ENCODE data around the gene NEU1. TPM values are rescaled to one million over a fixed set of nuclear protein-coding genes. Genes with fewer than 3 reads are reported as not detected.
"Not testable (repeated sequence)": the region's sequence is repeated elsewhere in the genome, so short reads cannot be mapped to it uniquely, and the experiment has no call there.

Gene NEU1
- total and polyA plus RNA-seq, 4 donors = 53.2 to 82.5 (median 70.5) TPM

DNA sequence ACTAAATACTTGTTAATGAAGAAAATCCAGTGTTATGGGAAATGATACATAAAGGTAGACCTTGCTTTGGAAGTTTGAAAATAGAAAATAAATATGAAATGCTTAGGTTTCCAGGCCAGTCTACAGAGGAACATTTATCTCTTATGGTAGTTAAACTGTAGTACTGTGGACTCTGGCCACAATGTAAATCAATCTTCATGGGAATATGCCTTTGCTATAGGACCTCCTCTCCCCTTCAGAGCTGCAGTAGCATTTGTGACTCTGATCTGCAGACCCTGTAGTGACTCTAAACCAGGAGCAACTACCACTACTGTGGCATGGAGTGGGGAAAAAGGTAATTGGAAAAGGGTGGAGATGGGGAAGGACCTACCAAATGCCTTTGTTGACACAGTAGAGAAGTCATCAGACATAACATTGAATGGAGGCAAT is 42.7 kb downstream of the NEU1 start:
- Histone ChIP-seq H3K4me1 (ENCODE audit: control insufficient read depth in 5 of 5, insufficient read depth in 5 of 5, low read length in 5 of 5) (peaks cover 0 to 18% (median 6%) of the 10 kb centered on the region in 5 donors), H3K4me3 (no peak overlapping the region), H3K27ac (ENCODE audit: low read depth in 1 of 2, low read length in 1 of 2) (peak overlapping the region; percentile 56 to 61)

DNA sequence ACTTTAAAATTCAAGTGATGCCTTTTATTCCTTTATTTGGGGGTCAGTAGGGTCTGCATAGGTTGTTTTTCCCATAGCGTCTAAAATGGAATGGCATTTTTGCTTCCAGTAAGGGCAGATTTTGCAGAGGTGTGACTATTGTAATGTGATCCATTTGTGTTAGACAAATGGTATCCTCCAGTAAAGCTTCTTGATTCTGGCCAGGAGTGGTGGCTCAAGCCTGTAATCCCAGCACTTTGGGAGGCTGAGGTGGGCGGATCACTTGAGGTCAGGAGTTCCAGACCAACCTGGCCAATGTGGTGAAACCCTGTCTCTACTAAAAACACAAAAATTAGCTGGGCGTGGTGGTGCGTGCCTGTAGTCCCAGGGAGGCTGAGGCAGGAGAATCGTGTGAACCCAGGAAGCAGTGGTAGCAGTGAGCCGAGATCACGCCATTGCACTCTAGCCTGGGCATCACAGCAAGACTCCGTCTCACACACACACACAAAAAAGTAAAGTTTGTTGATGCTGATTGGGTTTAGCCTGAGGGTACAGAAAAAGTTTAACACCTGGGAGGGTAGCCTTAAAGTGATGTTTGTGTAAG is 44.6 kb downstream of the NEU1 start:
- Histone ChIP-seq H3K9ac (ENCODE audit: insufficient read depth in 1 of 2, low read length in 2 of 2) (peak overlapping the region in 1 of 2 donors; percentile 68), H3K4me1 (ENCODE audit: control insufficient read depth in 5 of 5, insufficient read depth in 5 of 5, low read length in 5 of 5) (peaks cover 2 to 24% (median 9%) of the 10 kb centered on the region in 5 donors), H3K27ac (ENCODE audit: low read depth in 1 of 2, low read length in 1 of 2) (peak overlapping the region; percentile 55 to 91)
- 40 to 43% methylated on average over 8 of the region's 8 CpGs for WGBS, 2 donors
- not testable (repeated sequence) for H3K9me3 ChIP-seq (ENCODE audit: control insufficient read depth in 4 of 4, insufficient read depth in 3 of 4, low read length in 3 of 4); H3K4me3 ChIP-seq; H3K27me3 ChIP-seq (ENCODE audit: control insufficient read depth in 3 of 3, insufficient read depth in 3 of 3, low read length in 2 of 3); DNase-seq; H3K36me3 ChIP-seq (ENCODE audit: control insufficient read depth in 4 of 4, insufficient read depth in 4 of 4, low read length in 4 of 4); ATAC-seq (ENCODE audit: insufficient read depth, low FRiP score)

More for the DNA sequence above, 42.7 kb downstream of the NEU1 start:
- Histone ChIP-seq H3K36me3 (ENCODE audit: control insufficient read depth in 4 of 4, insufficient read depth in 4 of 4, low read length in 4 of 4) (no peaks in the 10 kb centered on the region), H3K9ac (ENCODE audit: insufficient read depth in 1 of 2, low read length in 2 of 2) (no peak overlapping the region), H3K9me3 (ENCODE audit: control insufficient read depth in 4 of 4, insufficient read depth in 3 of 4, low read length in 3 of 4) (no peaks in the 10 kb centered on the region), H3K27me3 (ENCODE audit: control insufficient read depth in 3 of 3, insufficient read depth in 3 of 3, low read length in 2 of 3) (no peaks in the 10 kb centered on the region)
- ATAC-seq (ENCODE audit: insufficient read depth, low FRiP score) = no peak
- TF ChIP-seq, protein P1, sequence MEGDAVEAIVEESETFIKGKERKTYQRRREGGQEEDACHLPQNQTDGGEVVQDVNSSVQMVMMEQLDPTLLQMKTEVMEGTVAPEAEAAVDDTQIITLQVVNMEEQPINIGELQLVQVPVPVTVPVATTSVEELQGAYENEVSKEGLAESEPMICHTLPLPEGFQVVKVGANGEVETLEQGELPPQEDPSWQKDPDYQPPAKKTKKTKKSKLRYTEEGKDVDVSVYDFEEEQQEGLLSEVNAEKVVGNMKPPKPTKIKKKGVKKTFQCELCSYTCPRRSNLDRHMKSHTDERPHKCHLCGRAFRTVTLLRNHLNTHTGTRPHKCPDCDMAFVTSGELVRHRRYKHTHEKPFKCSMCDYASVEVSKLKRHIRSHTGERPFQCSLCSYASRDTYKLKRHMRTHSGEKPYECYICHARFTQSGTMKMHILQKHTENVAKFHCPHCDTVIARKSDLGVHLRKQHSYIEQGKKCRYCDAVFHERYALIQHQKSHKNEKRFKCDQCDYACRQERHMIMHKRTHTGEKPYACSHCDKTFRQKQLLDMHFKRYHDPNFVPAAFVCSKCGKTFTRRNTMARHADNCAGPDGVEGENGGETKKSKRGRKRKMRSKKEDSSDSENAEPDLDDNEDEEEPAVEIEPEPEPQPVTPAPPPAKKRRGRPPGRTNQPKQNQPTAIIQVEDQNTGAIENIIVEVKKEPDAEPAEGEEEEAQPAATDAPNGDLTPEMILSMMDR (IDR thresholded peaks at IDR 0.05; ENCODE audit: control extremely low read depth, extremely low read depth) = no peak
- DNase-seq = no peak

DNA sequence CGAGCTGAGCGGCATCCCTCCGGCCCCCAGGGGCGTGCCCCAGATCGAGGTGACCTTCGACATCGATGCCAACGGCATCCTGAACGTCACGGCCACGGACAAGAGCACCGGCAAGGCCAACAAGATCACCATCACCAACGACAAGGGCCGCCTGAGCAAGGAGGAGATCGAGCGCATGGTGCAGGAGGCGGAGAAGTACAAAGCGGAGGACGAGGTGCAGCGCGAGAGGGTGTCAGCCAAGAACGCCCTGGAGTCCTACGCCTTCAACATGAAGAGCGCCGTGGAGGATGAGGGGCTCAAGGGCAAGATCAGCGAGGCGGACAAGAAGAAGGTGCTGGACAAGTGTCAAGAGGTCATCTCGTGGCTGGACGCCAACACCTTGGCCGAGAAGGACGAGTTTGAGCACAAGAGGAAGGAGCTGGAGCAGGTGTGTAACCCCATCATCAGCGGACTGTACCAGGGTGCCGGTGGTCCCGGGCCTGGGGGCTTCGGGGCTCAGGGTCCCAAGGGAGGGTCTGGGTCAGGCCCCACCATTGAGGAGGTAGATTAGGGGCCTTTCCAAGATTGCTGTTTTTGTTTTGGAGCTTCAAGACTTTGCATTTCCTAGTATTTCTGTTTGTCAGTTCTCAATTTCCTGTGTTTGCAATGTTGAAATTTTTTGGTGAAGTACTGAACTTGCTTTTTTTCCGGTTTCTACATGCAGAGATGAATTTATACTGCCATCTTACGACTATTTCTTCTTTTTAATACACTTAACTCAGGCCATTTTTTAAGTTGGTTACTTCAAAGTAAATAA is 45.3 kb downstream of the NEU1 start:
- 36 to 41% methylated on average over 15 of the region's 37 CpGs for WGBS, 2 donors
- not testable (repeated sequence) for H3K9me3 ChIP-seq (ENCODE audit: control insufficient read depth in 4 of 4, insufficient read depth in 3 of 4, low read length in 3 of 4); H3K27me3 ChIP-seq (ENCODE audit: control insufficient read depth in 3 of 3, insufficient read depth in 3 of 3, low read length in 2 of 3); H3K36me3 ChIP-seq (ENCODE audit: control insufficient read depth in 4 of 4, insufficient read depth in 4 of 4, low read length in 4 of 4); ATAC-seq (ENCODE audit: insufficient read depth, low FRiP score)
- peaks cover 2 to 20% (median 9%) of the 10 kb centered on the region in 5 donors for H3K4me1 ChIP-seq (ENCODE audit: control insufficient read depth in 5 of 5, insufficient read depth in 5 of 5, low read length in 5 of 5)
- H3K27ac ChIP-seq (ENCODE audit: low read depth in 1 of 2, low read length in 1 of 2) = peak overlapping the region; percentile 37 to 91
- DNase-seq = peak in 2 of 3 donors; percentile 40 to 49
- peak overlapping the region; percentile 35 for H3K4me3 ChIP-seq
- H3K9ac ChIP-seq (ENCODE audit: insufficient read depth in 1 of 2, low read length in 2 of 2) = peak overlapping the region in 1 of 2 donors; percentile 68

DNA sequence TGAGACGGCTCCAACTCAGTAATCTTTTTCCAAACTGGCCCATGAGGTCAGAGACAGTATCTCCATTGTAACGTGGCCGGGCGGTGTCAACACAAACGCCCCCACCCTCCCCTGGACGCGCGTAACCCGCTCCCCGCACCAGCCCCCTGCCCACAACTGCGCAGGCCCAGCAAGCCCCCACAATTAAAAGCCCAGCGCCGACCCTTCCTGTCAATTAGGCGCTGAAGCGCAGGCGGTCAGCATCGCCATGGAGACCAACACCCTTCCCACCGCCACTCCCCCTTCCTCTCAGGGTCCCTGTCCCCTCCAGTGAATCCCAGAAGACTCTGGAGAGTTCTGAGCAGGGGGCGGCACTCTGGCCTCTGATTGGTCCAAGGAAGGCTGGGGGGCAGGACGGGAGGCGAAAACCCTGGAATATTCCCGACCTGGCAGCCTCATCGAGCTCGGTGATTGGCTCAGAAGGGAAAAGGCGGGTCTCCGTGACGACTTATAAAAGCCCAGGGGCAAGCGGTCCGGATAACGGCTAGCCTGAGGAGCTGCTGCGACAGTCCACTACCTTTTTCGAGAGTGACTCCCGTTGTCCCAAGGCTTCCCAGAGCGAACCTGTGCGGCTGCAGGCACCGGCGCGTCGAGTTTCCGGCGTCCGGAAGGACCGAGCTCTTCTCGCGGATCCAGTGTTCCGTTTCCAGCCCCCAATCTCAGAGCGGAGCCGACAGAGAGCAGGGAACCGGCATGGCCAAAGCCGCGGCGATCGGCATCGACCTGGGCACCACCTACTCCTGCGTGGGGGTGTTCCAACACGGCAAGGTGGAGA is 47.4 kb downstream of the NEU1 start, which contains the start of the genes HSPA1A and HSPA1L:
HSPA1A (plus strand) TSS at position 519 of the 814 bp plus-strand sequence; CDS start at position 733, 214 bp downstream.
HSPA1L (minus strand) TSS at position 259 of the 814 bp plus-strand sequence. CDS start 3,311 bp downstream, outside the sequence.
- TF ChIP-seq, protein P1 (IDR thresholded peaks at IDR 0.05; ENCODE audit: control extremely low read depth, extremely low read depth) = no peak
- no peaks in the 10 kb centered on the region for H3K9me3 ChIP-seq (ENCODE audit: control insufficient read depth in 4 of 4, insufficient read depth in 3 of 4, low read length in 3 of 4)
- peak within 1 kb of the TSS; percentile 93 to 96 for H3K27ac ChIP-seq (ENCODE audit: low read depth in 1 of 2, low read length in 1 of 2)
- H3K27me3 ChIP-seq (ENCODE audit: control insufficient read depth in 3 of 3, insufficient read depth in 3 of 3, low read length in 2 of 3) = no peaks in the 10 kb centered on the region
- H3K4me1 ChIP-seq (ENCODE audit: control insufficient read depth in 5 of 5, insufficient read depth in 5 of 5, low read length in 5 of 5) = peaks cover 0 to 12% (median 6%) of the 10 kb centered on the region in 5 donors
- WGBS, 2 donors = 0 to 1% methylated on average over 55 to 56 of the region's 56 CpGs
- H3K9ac ChIP-seq (ENCODE audit: insufficient read depth in 1 of 2, low read length in 2 of 2) = peak within 1 kb of the TSS; percentile 63 to 84
- H3K4me3 ChIP-seq = peak within 1 kb of the TSS; percentile 61
- ATAC-seq (ENCODE audit: insufficient read depth, low FRiP score) = peak; percentile 84
- H3K36me3 ChIP-seq (ENCODE audit: control insufficient read depth in 4 of 4, insufficient read depth in 4 of 4, low read length in 4 of 4) = no peaks in the 10 kb centered on the region
- peak; percentile 99 for DNase-seq
